IPS DF 6.9 (cell line): Measurements from ENCODE around the gene IL15.

ENCODE experiments used
- DNase-seq: peaks from one replicate; pipeline ENCODE4 v3.0.0-alpha.2; 2013; ENCODE audit warnings: low read depth, low spot score
- H3K27ac ChIP-seq: one replicate; pipeline ENCODE4 v1.5.1; 2013; ENCODE audit warnings: low read length, control low read depth
- H3K27me3 ChIP-seq: 2 replicates; pipeline ENCODE4 v1.6.1; 2013; ENCODE audit warnings: mild to moderate bottlenecking, low read length; ENCODE audit not compliant: control insufficient read depth, insufficient read depth
- H3K36me3 ChIP-seq: 2 replicates; pipeline ENCODE4 v1.6.1; 2013; ENCODE audit warnings: low read length; ENCODE audit not compliant: control insufficient read depth, insufficient read depth
- H3K4me1 ChIP-seq: 2 replicates; pipeline ENCODE4 v1.6.1; 2013; ENCODE audit warnings: low read length; ENCODE audit not compliant: control insufficient read depth, insufficient read depth
- H3K4me3 ChIP-seq: 2 replicates; pipeline ENCODE4 v1.5.1; 2013; ENCODE audit warnings: mild to moderate bottlenecking, low read length
- H3K9me3 ChIP-seq: 2 replicates; pipeline ENCODE4 v1.6.1; 2013; ENCODE audit warnings: low read length, inconsistent platforms; ENCODE audit not compliant: control insufficient read depth, insufficient read depth
- WGBS: extraction: QIAGEN DNeasy Blood & Tissue Kit; methylation state at CpG from one replicate; pipeline ENCODE4 v1.1.7; 2013; ENCODE audit warnings: mixed read lengths, missing lambda C conversion rate; ENCODE audit not compliant: insufficient read length, insufficient coverage; 5-methylcytosine and 5-hydroxymethylcytosine counted together

The IL15 gene

GRCh38 chr4:141625023-141625422 is 11.4 kb upstream of the IL15 start:
- WGBS = no CpG with 5 or more reads among the region's 2 CpGs
- Histone ChIP-seq H3K27me3 (no peaks in the 10 kb centered on the region), H3K4me1 (peaks cover 4% of the 10 kb centered on the region; the same call in 1 of the 2 replicates), H3K4me3 (no peak overlapping the region), H3K36me3 (no peaks in the 10 kb centered on the region), H3K27ac (no peak overlapping the region), H3K9me3 (no peaks in the 10 kb centered on the region)
- no peak for DNase-seq

- H3K4me3 ChIP-seq = no peak overlapping the region
- H3K27me3 ChIP-seq = no peaks in the 10 kb centered on the region
- no peak for DNase-seq
- no peaks in the 10 kb centered on the region for H3K4me1 ChIP-seq
- no peaks in the 10 kb centered on the region for H3K9me3 ChIP-seq
- H3K36me3 ChIP-seq = no peaks in the 10 kb centered on the region
- H3K27ac ChIP-seq = no peak overlapping the region
- WGBS = no CpG with 5 or more reads among the region's 1 CpG
Observed at GRCh38 chr4:141630854-141631253, 5.5 kb upstream of the IL15 start.

GRCh38 chr4:141635736-141636081 is 674 bp upstream of the IL15 start:
- Histone ChIP-seq H3K4me1 (no peaks in the 10 kb centered on the region), H3K4me3 (no peak overlapping the region), H3K27ac (no peak overlapping the region), H3K9me3 (no peaks in the 10 kb centered on the region), H3K36me3 (no peaks in the 10 kb centered on the region), H3K27me3 (peaks cover 3% of the 10 kb centered on the region; the same call in 1 of the 2 replicates)
- DNase-seq = no peak
- no CpG with 5 or more reads among the region's 5 CpGs for WGBS

- WGBS = no CpG with 5 or more reads among the region's 41 CpGs
- H3K27ac ChIP-seq = no peak overlapping the region
- peak; percentile 11 for DNase-seq
- peak overlapping the region; percentile 72; the same call in 1 of the 2 replicates for H3K4me3 ChIP-seq
- H3K4me1 ChIP-seq = no peaks in the 10 kb centered on the region
- peaks cover 3% of the 10 kb centered on the region; the same call in 1 of the 2 replicates for H3K27me3 ChIP-seq
- H3K9me3 ChIP-seq = no peaks in the 10 kb centered on the region
- H3K36me3 ChIP-seq = no peaks in the 10 kb centered on the region
Observed at GRCh38 chr4:141636771-141637460, 533 bp downstream of the IL15 start.

- Histone ChIP-seq H3K36me3 (no peaks in the 10 kb centered on the region), H3K27me3 (peaks cover 3% of the 10 kb centered on the region; the same call in 1 of the 2 replicates), H3K9me3 (no peaks in the 10 kb centered on the region), H3K4me3 (no peak overlapping the region), H3K27ac (no peak overlapping the region), H3K4me1 (no peaks in the 10 kb centered on the region)
- no CpG with 5 or more reads among the region's 2 CpGs for WGBS
- DNase-seq = no peak
Observed at GRCh38 chr4:141637565-141637964, 1.2 kb downstream of the IL15 start.

- no peak overlapping the region for H3K4me3 ChIP-seq
Observed at GRCh38 chr4:141638230-141638629, 1.8 kb downstream of the IL15 start.

GRCh38 chr4:141640696-141641095 is 4.3 kb downstream of the IL15 start:
- H3K4me1 ChIP-seq = no peaks in the 10 kb centered on the region
- no peak for DNase-seq
- no peak overlapping the region for H3K27ac ChIP-seq
- H3K4me3 ChIP-seq = no peak overlapping the region
- H3K9me3 ChIP-seq = no peaks in the 10 kb centered on the region
- peaks cover 3% of the 10 kb centered on the region; the same call in 1 of the 2 replicates for H3K27me3 ChIP-seq
- WGBS = no CpG with 5 or more reads among the region's 3 CpGs
- H3K36me3 ChIP-seq = no peaks in the 10 kb centered on the region

More at GRCh38 chr4:141638230-141638629, 1.8 kb downstream of the IL15 start:
- no peak for DNase-seq
- Histone ChIP-seq H3K4me1 (no peaks in the 10 kb centered on the region), H3K27ac (no peak overlapping the region), H3K9me3 (no peaks in the 10 kb centered on the region), H3K36me3 (no peaks in the 10 kb centered on the region), H3K27me3 (peaks cover 3% of the 10 kb centered on the region; the same call in 1 of the 2 replicates)
- no CpG with 5 or more reads among the region's 2 CpGs for WGBS

GRCh38 chr4:141642063-141642462 is 5.7 kb downstream of the IL15 start:
- Histone ChIP-seq H3K4me1 (no peaks in the 10 kb centered on the region), H3K27ac (no peak overlapping the region), H3K27me3 (peaks cover 2% of the 10 kb centered on the region; the same call in 1 of the 2 replicates), H3K9me3 (no peaks in the 10 kb centered on the region), H3K36me3 (no peaks in the 10 kb centered on the region), H3K4me3 (no peak overlapping the region)
- no peak for DNase-seq
- whole genome bisulfite sequencing = no CpG with 5 or more reads among the region's 3 CpGs

- H3K27ac ChIP-seq = no peak overlapping the region
- H3K4me3 ChIP-seq = no peak overlapping the region
- no peaks in the 10 kb centered on the region for H3K27me3 ChIP-seq
- H3K9me3 ChIP-seq = no peaks in the 10 kb centered on the region
- H3K4me1 ChIP-seq = no peaks in the 10 kb centered on the region
- no peaks in the 10 kb centered on the region for H3K36me3 ChIP-seq
- no peak for DNase-seq
Observed at GRCh38 chr4:141642711-141643110, 6.3 kb downstream of the IL15 start.

- no peak for DNase-seq
- Histone ChIP-seq H3K27me3 (no peaks in the 10 kb centered on the region), H3K36me3 (no peaks in the 10 kb centered on the region), H3K4me3 (no peak overlapping the region), H3K9me3 (no peaks in the 10 kb centered on the region), H3K4me1 (no peaks in the 10 kb centered on the region), H3K27ac (no peak overlapping the region)
- no CpG with 5 or more reads among the region's 1 CpG for WGBS
Observed at GRCh38 chr4:141643557-141643956, 7.2 kb downstream of the IL15 start.
